Liver (tissue), 9 donors: ENCODE measurements around the gene MIXL1. TPM values are rescaled to one million over a fixed set of nuclear protein-coding genes. Genes with fewer than 3 reads are reported as not detected.

Source experiments
- DNase-seq: peaks from one replicate; pipeline ENCODE4 v3.0.0-alpha.2; 2017; ENCODE audit warnings: low spot score
- H3K27ac ChIP-seq, 2 donors: one replicate each; pipeline ENCODE4 v1.7.0; 2013; ENCODE audit warnings: inconsistent platforms in 2 of 2, low read length in 2 of 2, control low read depth in 1 of 2, low read depth in 1 of 2, mild to moderate bottlenecking in 1 of 2
- H3K27me3 ChIP-seq, 4 donors: one replicate each; pipeline versions ENCODE4 v1.6.1 to v1.7.0; 2013; ENCODE audit warnings: low read length in 3 of 4, inconsistent platforms in 1 of 4, mild to moderate bottlenecking in 1 of 4, moderate library complexity in 1 of 4; ENCODE audit not compliant: control insufficient read depth in 4 of 4, insufficient read depth in 4 of 4
- H3K36me3 ChIP-seq, 4 donors: one replicate each; pipeline versions ENCODE4 v1.6.1 to v1.7.0; 2013; ENCODE audit warnings: low read length in 3 of 4, mild to moderate bottlenecking in 3 of 4, low read depth in 1 of 4, moderate library complexity in 1 of 4; ENCODE audit not compliant: control insufficient read depth in 4 of 4, insufficient read depth in 3 of 4
- H3K4me1 ChIP-seq, 4 donors: one replicate each; pipeline versions ENCODE4 v1.6.1 to v1.7.0; 2013; ENCODE audit warnings: low read length in 3 of 4, mild to moderate bottlenecking in 3 of 4, moderate library complexity in 1 of 4; ENCODE audit not compliant: control insufficient read depth in 4 of 4, insufficient read depth in 4 of 4
- H3K4me3 ChIP-seq, 3 donors: one replicate each; pipeline versions ENCODE4 v1.6.1 to v1.7.0; 2013; ENCODE audit warnings: low read length in 3 of 3, control low read depth in 1 of 3, low read depth in 1 of 3, mild to moderate bottlenecking in 1 of 3
- H3K9ac ChIP-seq, 2 donors: one replicate each; pipeline ENCODE4 v1.7.0; 2013; ENCODE audit warnings: low read length in 2 of 2, mild to moderate bottlenecking in 2 of 2, moderate library complexity in 2 of 2, control low read depth in 1 of 2, low read depth in 1 of 2
- H3K9me3 ChIP-seq, 4 donors: one replicate each; pipeline versions ENCODE4 v1.6.1 to v1.7.0; 2013; ENCODE audit warnings: low read length in 3 of 4; ENCODE audit not compliant: control insufficient read depth in 4 of 4
- CTCF ChIP-seq: fragments of 150-350 bp; IDR thresholded peaks from 2 replicates; pipeline ENCODE4 v1.5.1; 2017; ENCODE audit warnings: improper control_type of control experiment, low read depth, low read length; ENCODE audit not compliant: missing input control
- EGR1 ChIP-seq, 2 donors: IDR thresholded peaks; 2 replicates each; pipeline ENCODE4 v1.6.1; 2016 to 2018; ENCODE audit warnings: antibody characterized with exemption in 2 of 2, low read depth in 2 of 2
- FOXA1 ChIP-seq: IDR thresholded peaks from 2 replicates; pipeline ENCODE4 v1.6.1; 2016; ENCODE audit warnings: antibody characterized with exemption
- FOXA2 ChIP-seq: IDR thresholded peaks from 2 replicates; pipeline ENCODE4 v1.6.1; 2016; ENCODE audit warnings: antibody characterized with exemption
- GABPA ChIP-seq, 2 donors: IDR thresholded peaks in 1 of 2; conservative IDR thresholded peaks in 1 of 2; 2 replicates each; pipeline ENCODE4 v1.6.1; 2016; ENCODE audit warnings: antibody characterized with exemption in 2 of 2, mild to moderate bottlenecking in 1 of 2, moderate library complexity in 1 of 2
- HNF4A ChIP-seq, 2 donors: conservative IDR thresholded peaks; 2 replicates each; pipeline ENCODE4 v1.6.1; 2016; ENCODE audit warnings: antibody characterized with exemption in 2 of 2, mild to moderate bottlenecking in 2 of 2
- HNF4G ChIP-seq: IDR thresholded peaks from 2 replicates; pipeline ENCODE4 v1.6.1; 2016; ENCODE audit warnings: antibody characterized with exemption
- JUND ChIP-seq, 2 donors: IDR thresholded peaks; 2 replicates each; pipeline ENCODE4 v1.6.1; 2016; ENCODE audit warnings: antibody characterized with exemption in 2 of 2
- MAX ChIP-seq: IDR thresholded peaks from 2 replicates; pipeline ENCODE4 v1.6.1; 2016; ENCODE audit warnings: antibody characterized with exemption
- NR2F2 ChIP-seq: IDR thresholded peaks from 2 replicates; pipeline ENCODE4 v1.6.1; 2016; ENCODE audit warnings: antibody characterized with exemption
- RXRA ChIP-seq, 2 donors: IDR thresholded peaks; 2 replicates each; pipeline ENCODE4 v1.6.1; 2017 to 2018; ENCODE audit warnings: antibody characterized with exemption in 2 of 2, mild to moderate bottlenecking in 1 of 2
- SP1 ChIP-seq: IDR thresholded peaks from 2 replicates; pipeline ENCODE4 v1.6.1; 2018; ENCODE audit warnings: antibody characterized with exemption, mild to moderate bottlenecking
- WGBS: extraction: QIAGEN DNeasy Blood & Tissue Kit; methylation state at CpG from one replicate; pipeline ENCODE4 v1.1.7; 2013; 5-methylcytosine and 5-hydroxymethylcytosine counted together
- polyA plus RNA-seq, 2 donors: library from polyadenylated mRNA; stranded (reverse) in 1 of 2; unstranded in 1 of 2; fragments of 200-250 nt in 1 of 2; fragments of >200 nt in 1 of 2; fragmentation: Nextera tagmentation in 1 of 2; extraction: Ambion mirVana in 1 of 2; gene quantifications; one replicate each; pipeline versions ENCODE4 v1.2.1 to v1.2.3, GENCODE V29; 2013 to 2015
- total RNA-seq, 2 donors: library from RNA; depleted of rRNA; stranded (reverse); fragments of >200 nt; gene quantifications; one replicate each; pipeline ENCODE4 v1.2.3, GENCODE V29; 2014
- TF ChIP-seq, protein P1 (sequence below): IDR thresholded peaks from 2 replicates; pipeline ENCODE4 v1.6.1; 2016; ENCODE audit warnings: antibody characterized with exemption
- TF ChIP-seq, protein P2 (sequence below): IDR thresholded peaks from 2 replicates; pipeline ENCODE4 v1.6.1; 2016; ENCODE audit warnings: antibody characterized with exemption
- TF ChIP-seq, protein P3 (sequence below): IDR thresholded peaks from 2 replicates; pipeline ENCODE4 v1.6.1; 2016; ENCODE audit warnings: antibody characterized with exemption, mild to moderate bottlenecking
- donor health status: healthy.
- donor health status: healthy.
- donor health status: healthy.
- donor health status: healthy.
- donor health status: healthy.

Gene MIXL1
- total and polyA plus RNA-seq, 4 donors = 0.05 TPM; not detected in 3

- Histone ChIP-seq H3K9me3 (no peaks in the 10 kb centered on the region), H3K27me3 (no peaks in the 10 kb centered on the region), H3K4me1 (no peaks in the 10 kb centered on the region), H3K36me3 (peaks cover 0 to 1% (median 0%) of the 10 kb centered on the region in 4 donors), H3K4me3 (no peak overlapping the region), H3K9ac (no peak overlapping the region), H3K27ac (no peak overlapping the region)
- TF ChIP-seq NR2F2 (no peak), JUND (IDR thresholded peaks at IDR 0.05) (no peak), EGR1 (IDR thresholded peaks at IDR 0.05; ENCODE audit: low read depth in 2 of 2) (no peak), MAX (no peak), FOXA2 (no peak), HNF4A (conservative IDR thresholded peaks at IDR 0.05) (no peak), SP1 (no peak), GABPA (IDR thresholded peaks at IDR 0.05 in 1 of 2, conservative IDR thresholded peaks at IDR 0.05 in 1 of 2) (no peak), CTCF (no peak), HNF4G (no peak)
- TF ChIP-seq, protein P1, sequence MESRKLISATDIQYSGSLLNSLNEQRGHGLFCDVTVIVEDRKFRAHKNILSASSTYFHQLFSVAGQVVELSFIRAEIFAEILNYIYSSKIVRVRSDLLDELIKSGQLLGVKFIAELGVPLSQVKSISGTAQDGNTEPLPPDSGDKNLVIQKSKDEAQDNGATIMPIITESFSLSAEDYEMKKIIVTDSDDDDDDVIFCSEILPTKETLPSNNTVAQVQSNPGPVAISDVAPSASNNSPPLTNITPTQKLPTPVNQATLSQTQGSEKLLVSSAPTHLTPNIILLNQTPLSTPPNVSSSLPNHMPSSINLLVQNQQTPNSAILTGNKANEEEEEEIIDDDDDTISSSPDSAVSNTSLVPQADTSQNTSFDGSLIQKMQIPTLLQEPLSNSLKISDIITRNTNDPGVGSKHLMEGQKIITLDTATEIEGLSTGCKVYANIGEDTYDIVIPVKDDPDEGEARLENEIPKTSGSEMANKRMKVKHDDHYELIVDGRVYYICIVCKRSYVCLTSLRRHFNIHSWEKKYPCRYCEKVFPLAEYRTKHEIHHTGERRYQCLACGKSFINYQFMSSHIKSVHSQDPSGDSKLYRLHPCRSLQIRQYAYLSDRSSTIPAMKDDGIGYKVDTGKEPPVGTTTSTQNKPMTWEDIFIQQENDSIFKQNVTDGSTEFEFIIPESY = no peak
- TF ChIP-seq, protein P2, sequence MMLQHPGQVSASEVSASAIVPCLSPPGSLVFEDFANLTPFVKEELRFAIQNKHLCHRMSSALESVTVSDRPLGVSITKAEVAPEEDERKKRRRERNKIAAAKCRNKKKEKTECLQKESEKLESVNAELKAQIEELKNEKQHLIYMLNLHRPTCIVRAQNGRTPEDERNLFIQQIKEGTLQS = no peak
- over 99% methylated on average over 3 of the region's 3 CpGs for WGBS
- DNase-seq = no peak
Measured at GRCh38 chr1:226239421-226239820, 16.0 kb downstream of the MIXL1 start.

GRCh38 chr1:226248091-226248490 lies 24.6 kb downstream of the MIXL1 start:
- H3K9ac ChIP-seq = no peak overlapping the region
- H3K27me3 ChIP-seq = no peaks in the 10 kb centered on the region
- no peaks in the 10 kb centered on the region for H3K4me1 ChIP-seq
- peaks cover 0 to 4% (median 0%) of the 10 kb centered on the region in 4 donors for H3K36me3 ChIP-seq
- no peaks in the 10 kb centered on the region for H3K9me3 ChIP-seq
- H3K4me3 ChIP-seq = no peak overlapping the region
- H3K27ac ChIP-seq = no peak overlapping the region
- 74% methylated on average over 2 of the region's 2 CpGs for WGBS
- TF ChIP-seq, protein P3, sequence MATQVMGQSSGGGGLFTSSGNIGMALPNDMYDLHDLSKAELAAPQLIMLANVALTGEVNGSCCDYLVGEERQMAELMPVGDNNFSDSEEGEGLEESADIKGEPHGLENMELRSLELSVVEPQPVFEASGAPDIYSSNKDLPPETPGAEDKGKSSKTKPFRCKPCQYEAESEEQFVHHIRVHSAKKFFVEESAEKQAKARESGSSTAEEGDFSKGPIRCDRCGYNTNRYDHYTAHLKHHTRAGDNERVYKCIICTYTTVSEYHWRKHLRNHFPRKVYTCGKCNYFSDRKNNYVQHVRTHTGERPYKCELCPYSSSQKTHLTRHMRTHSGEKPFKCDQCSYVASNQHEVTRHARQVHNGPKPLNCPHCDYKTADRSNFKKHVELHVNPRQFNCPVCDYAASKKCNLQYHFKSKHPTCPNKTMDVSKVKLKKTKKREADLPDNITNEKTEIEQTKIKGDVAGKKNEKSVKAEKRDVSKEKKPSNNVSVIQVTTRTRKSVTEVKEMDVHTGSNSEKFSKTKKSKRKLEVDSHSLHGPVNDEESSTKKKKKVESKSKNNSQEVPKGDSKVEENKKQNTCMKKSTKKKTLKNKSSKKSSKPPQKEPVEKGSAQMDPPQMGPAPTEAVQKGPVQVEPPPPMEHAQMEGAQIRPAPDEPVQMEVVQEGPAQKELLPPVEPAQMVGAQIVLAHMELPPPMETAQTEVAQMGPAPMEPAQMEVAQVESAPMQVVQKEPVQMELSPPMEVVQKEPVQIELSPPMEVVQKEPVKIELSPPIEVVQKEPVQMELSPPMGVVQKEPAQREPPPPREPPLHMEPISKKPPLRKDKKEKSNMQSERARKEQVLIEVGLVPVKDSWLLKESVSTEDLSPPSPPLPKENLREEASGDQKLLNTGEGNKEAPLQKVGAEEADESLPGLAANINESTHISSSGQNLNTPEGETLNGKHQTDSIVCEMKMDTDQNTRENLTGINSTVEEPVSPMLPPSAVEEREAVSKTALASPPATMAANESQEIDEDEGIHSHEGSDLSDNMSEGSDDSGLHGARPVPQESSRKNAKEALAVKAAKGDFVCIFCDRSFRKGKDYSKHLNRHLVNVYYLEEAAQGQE = no peak
- TF ChIP-seq RXRA (IDR thresholded peaks at IDR 0.05) (no peak), HNF4A (conservative IDR thresholded peaks at IDR 0.05) (no peak), NR2F2 (no peak), FOXA1 (no peak), SP1 (no peak), MAX (no peak)
- TF ChIP-seq, protein P2 = no peak
- TF ChIP-seq, protein P1 = no peak
- no peak for DNase-seq
